Measurements from ENCODE around the gene ZNF684. TPM values are rescaled to one million over a fixed set of nuclear protein-coding genes. Genes with fewer than 3 reads are reported as not detected.
A peak's percentile ranks its signal among the peaks of the same experiment; 100 is the strongest.

The ZNF684 gene
- total RNA-seq, 1 experiment from 2014 or later = 6.0 TPM

- POLR2A ChIA-PET (ENCODE audit: unreplicated experiment) = interaction anchor here (0.6 kb wide), 3 partner anchors 85 to 469 kb away, joined by 3 to 5 read pairs (median 4); no protein-coding TSS in a partner anchor
- no peak for DNase-seq
- H3K27ac ChIP-seq = peak overlapping the region; percentile 44
- no peaks in the 10 kb centered on the region for H3K9me2 ChIP-seq (ENCODE audit: insufficient read depth)
- no peaks in the 10 kb centered on the region for H4K20me1 ChIP-seq (ENCODE audit: insufficient read depth)
- TF ChIP-seq EZH2 (IDR thresholded peaks at IDR 0.05; ENCODE audit: low read depth) (no peak), CTCF (conservative IDR thresholded peaks at IDR 0.05) (no peak)
- no peaks in the 10 kb centered on the region for H3F3A ChIP-seq (ENCODE audit: insufficient read depth, low read depth)
- CTCF ChIA-PET = interaction anchor here (0.7 kb wide), 1 partner anchor 30 kb away, joined by 4 read pairs; the partner anchor contains the start of gene ZFP69
- BruUV-seq (replicated peaks) = no TSS peak
- H2AFZ ChIP-seq = peak overlapping the region; percentile 100
- intact Hi-C loops (cut with micrococcal nuclease; ENCODE audit: unreplicated experiment) = loop anchor here (1.0 kb wide), 1 partner anchor 23 kb away; the partner anchor contains the start of gene ZNF684
- H3K9me3 ChIP-seq (ENCODE audit: insufficient read depth, low read depth) = peaks cover 46% of the 10 kb centered on the region
- peaks cover 15% of the 10 kb centered on the region for H3K4me1 ChIP-seq (replicated peaks; ENCODE audit: insufficient read depth)
- H3K4me3 ChIP-seq = peak overlapping the region; percentile 72
- H3K4me2 ChIP-seq = peak overlapping the region; percentile 85
- no peaks in the 10 kb centered on the region for H3K27me3 ChIP-seq (ENCODE audit: insufficient read depth, low read depth)
- H3K36me3 ChIP-seq (ENCODE audit: low read depth) = peaks cover 18% of the 10 kb centered on the region
- H3K79me2 ChIP-seq (ENCODE audit: low read depth) = peaks cover 11% of the 10 kb centered on the region; the same call in 1 of the 2 replicates
Measured at GRCh38 chr1:40507973-40508372, 23.5 kb upstream of the ZNF684 start.

GRCh38 chr1:40508375-40509341 is 22.8 kb upstream of the ZNF684 start, which contains the start of gene EXO5:
Gene EXO5 (plus strand): TSS chr1:40508767. CDS start chr1:40514545, 5,778 bp downstream.
- Histone ChIP-seq H3K4me3 (peak within 1 kb of the TSS; percentile 72), H3K36me3 (ENCODE audit: low read depth) (peaks cover 24% of the 10 kb centered on the region), H3K4me2 (peak within 1 kb of the TSS; percentile 85), H2AFZ (peak within 1 kb of the TSS; percentile 100), H3K9me3 (ENCODE audit: insufficient read depth, low read depth) (peaks cover 46% of the 10 kb centered on the region), H3K79me2 (ENCODE audit: low read depth) (peaks cover 11% of the 10 kb centered on the region; the same call in 1 of the 2 replicates), H3F3A (ENCODE audit: insufficient read depth, low read depth) (no peaks in the 10 kb centered on the region), H3K4me1 (replicated peaks; ENCODE audit: insufficient read depth) (peaks cover 15% of the 10 kb centered on the region), H3K9me2 (ENCODE audit: insufficient read depth) (no peaks in the 10 kb centered on the region), H3K27ac (peak within 1 kb of the TSS; percentile 44), H4K20me1 (ENCODE audit: insufficient read depth) (no peaks in the 10 kb centered on the region), H3K27me3 (ENCODE audit: insufficient read depth, low read depth) (no peaks in the 10 kb centered on the region)
- ChIA-PET POLR2A (ENCODE audit: unreplicated experiment) (interaction anchor here (0.5 to 0.7 kb wide), 5 partner anchors 85 to 679 kb away, joined by 3 to 5 read pairs (median 3); no protein-coding TSS in a partner anchor), CTCF (interaction anchor here (0.6 to 0.8 kb wide), 4 partner anchors 23 to 1451 kb away, joined by 3 to 4 read pairs (median 4); partner anchors contain the start of genes ZFP69 and ZNF684)
- BruUV-seq (replicated peaks) = TSS peak; percentile 85
- peak; percentile 68 to 87 for DNase-seq
- intact Hi-C loops (cut with micrococcal nuclease; ENCODE audit: unreplicated experiment) = loop anchor here (1.0 kb wide), 1 partner anchor 23 kb away; the partner anchor contains the start of gene ZNF684
- TF ChIP-seq CTCF (conservative IDR thresholded peaks at IDR 0.05) (no peak), EZH2 (IDR thresholded peaks at IDR 0.05; ENCODE audit: low read depth) (no peak)

- ChIA-PET POLR2A (ENCODE audit: unreplicated experiment) (no interaction called here), CTCF (no interaction called here)
- Histone ChIP-seq H3K9me2 (ENCODE audit: insufficient read depth) (no peaks in the 10 kb centered on the region), H3K27me3 (ENCODE audit: insufficient read depth, low read depth) (no peaks in the 10 kb centered on the region), H3K9me3 (ENCODE audit: insufficient read depth, low read depth) (peaks cover 40% of the 10 kb centered on the region), H3K79me2 (ENCODE audit: low read depth) (no peaks in the 10 kb centered on the region), H3F3A (ENCODE audit: insufficient read depth, low read depth) (no peaks in the 10 kb centered on the region), H4K20me1 (ENCODE audit: insufficient read depth) (no peaks in the 10 kb centered on the region), H3K4me2 (no peak overlapping the region), H2AFZ (no peak overlapping the region), H3K27ac (no peak overlapping the region), H3K4me3 (no peak overlapping the region), H3K4me1 (replicated peaks; ENCODE audit: insufficient read depth) (no peaks in the 10 kb centered on the region), H3K36me3 (ENCODE audit: low read depth) (peaks cover 9% of the 10 kb centered on the region; the same call in 1 of the 2 replicates)
- no peak for DNase-seq
- intact Hi-C loops (cut with micrococcal nuclease; ENCODE audit: unreplicated experiment) = no loop called here
- no peak for TF ChIP-seq CTCF (conservative IDR thresholded peaks at IDR 0.05)
- TF ChIP-seq EZH2 (IDR thresholded peaks at IDR 0.05; ENCODE audit: low read depth) = no peak
- no TSS peak for BruUV-seq (replicated peaks)
Measured at GRCh38 chr1:40519517-40519916, 11.9 kb upstream of the ZNF684 start.
